NK-92 treated with Interleukin-12 subunit alpha and Interleukin-12 subunit beta, amount 100 ng/mL, for 24 hours (cell line): ENCODE measurements around the gene CCDC149.

ENCODE experiments used
- DNase-seq: peaks from one replicate; lab custom pipeline; 2025; lab: John Stamatoyannopoulos, UW

Gene CCDC149

DNA sequence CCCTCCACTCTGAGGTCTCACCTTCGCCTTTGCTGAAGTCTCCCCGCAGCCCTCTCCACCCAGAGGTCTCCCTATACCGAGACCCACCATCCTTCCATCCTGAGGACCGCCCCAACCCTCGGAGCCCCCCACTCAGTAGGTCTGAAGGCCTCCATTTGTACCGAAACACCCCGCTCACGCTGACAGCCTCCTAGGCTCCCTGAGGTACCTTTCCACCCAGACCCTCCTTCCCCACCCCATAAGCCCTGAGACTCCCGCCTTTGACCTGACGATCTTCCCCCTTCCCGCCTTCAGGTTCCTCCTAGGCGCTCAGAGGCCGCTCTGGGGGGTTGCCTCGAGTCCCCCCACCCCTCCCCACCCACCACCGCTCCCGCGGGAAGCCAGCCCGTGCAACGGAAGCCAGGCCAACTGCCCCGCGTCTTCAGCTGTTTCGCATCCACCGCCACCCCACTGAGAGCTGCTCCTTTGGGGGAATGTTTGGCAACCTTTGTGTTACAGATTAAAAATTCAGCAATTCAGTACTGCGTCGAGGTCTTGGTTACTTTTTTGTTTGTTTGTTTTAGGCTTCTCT lies 112.4 kb downstream of the CCDC149 start:
- DNase-seq: no peak

DNA sequence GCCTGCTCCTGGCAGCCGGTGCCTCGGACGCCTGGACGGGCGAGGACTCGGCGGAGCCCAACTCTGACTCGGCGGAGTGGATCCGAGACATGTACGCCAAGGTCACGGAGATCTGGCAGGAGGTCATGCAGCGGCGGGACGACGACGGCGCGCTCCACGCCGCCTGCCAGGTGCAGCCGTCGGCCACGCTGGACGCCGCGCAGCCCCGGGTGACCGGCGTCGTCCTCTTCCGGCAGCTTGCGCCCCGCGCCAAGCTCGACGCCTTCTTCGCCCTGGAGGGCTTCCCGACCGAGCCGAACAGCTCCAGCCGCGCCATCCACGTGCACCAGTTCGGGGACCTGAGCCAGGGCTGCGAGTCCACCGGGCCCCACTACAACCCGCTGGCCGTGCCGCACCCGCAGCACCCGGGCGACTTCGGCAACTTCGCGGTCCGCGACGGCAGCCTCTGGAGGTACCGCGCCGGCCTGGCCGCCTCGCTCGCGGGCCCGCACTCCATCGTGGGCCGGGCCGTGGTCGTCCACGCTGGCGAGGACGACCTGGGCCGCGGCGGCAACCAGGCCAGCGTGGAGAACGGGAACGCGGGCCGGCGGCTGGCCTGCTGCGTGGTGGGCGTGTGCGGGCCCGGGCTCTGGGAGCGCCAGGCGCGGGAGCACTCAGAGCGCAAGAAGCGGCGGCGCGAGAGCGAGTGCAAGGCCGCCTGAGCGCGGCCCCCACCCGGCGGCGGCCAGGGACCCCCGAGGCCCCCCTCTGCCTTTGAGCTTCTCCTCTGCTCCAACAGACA lies 113.1 kb downstream of the CCDC149 start:
- no peak for DNase-seq

DNA sequence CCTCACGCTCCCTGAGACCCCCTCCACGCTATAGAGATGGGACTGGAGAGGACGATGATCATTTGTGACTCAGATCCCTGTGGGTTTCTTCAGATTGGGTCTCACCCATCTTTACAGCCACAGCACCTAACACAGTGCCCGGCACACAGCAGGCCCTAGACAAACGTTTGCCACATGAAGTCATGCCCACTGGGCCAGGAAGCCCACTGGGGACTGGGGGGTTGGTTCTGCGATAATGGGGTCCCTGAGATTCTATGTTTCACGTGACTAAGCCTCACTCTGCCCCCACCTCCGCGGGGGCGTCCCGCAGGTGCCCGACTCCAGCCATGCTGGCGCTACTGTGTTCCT lies 113.7 kb downstream of the CCDC149 start:
- DNase-seq: no peak

DNA sequence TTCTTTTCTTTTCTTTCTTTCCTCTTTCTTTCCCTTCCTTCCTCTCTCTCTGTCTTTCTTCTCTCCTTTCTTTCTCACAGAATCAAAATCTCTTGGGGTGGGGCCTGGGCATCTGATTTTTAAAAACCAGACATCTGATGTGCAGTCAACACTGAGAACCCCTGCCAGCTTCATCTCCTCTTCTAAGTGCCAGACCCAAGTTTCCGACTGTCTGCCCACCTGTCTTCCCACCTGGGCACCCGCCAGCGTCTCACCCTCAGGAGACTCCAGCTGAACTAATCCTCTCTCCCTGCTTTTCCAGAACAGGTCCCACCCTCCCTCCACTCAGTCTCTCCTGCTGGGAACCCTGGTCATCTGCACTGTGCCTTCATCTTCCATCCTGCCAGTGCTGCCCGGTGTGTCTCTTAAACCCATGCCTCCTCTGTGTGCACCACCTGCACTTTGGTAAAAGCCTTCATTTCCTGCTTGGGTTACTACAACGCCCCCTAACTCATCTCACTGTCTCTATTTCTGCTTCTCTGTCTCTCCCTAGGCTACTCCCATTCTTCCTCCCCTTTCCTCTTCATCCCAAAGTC lies 114.7 kb downstream of the CCDC149 start:
- DNase-seq: no peak

DNA sequence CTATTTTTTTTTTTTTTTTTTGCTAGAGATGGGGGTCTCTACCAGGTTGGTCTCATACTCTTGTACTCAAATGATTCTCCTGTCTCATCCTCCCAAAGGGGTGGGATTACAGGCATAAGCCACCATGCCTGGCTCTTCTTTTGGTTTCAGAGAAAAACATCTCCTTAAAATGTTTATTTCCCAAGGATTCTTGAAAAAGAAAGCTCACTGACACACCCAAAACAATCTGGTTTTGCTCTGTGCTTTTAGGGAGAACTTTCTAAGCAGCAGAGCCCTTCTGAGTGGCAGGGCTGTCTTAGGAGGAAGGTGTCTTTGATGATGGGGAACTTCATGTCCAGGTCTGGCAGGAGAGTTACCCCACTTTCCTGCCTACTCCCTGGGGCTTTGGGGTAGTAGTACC lies 116.2 kb downstream of the CCDC149 start:
- DNase-seq: no peak

DNA sequence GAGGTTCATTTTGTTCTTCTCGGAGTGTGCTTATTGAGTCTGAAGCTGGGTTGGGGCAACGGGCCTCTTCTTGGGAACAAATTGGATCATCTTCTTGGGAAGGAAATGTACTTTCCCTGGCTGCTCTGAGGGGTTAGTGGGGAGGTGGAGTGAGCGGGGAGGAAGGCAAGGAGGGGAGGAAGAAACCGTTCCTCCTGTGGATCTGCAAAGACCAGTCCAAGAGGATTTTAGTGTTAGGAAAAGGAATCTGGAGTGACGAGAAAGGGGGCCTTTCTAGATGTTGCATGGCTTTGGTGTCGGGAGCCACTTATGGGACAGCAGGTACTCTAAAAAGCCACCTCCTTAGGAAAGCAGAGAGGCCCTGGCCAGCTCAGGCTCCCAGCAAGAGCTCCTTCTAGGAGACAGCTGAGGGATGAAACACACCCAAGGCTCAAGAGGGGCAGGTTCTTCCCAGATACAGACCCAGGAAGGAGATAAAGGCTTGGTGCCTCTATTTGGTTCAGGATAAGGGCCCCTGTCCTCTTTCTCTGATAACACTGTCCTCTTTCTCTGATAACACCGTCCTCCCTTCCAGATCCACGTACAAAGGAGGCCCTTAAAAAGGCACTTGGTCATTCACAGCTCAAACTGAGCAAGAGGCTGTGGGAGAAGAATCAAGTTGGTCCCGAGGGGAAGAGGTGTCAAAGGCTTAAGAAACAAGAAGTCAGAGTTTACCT lies 117.0 kb downstream of the CCDC149 start:
- no peak for DNase-seq

DNA sequence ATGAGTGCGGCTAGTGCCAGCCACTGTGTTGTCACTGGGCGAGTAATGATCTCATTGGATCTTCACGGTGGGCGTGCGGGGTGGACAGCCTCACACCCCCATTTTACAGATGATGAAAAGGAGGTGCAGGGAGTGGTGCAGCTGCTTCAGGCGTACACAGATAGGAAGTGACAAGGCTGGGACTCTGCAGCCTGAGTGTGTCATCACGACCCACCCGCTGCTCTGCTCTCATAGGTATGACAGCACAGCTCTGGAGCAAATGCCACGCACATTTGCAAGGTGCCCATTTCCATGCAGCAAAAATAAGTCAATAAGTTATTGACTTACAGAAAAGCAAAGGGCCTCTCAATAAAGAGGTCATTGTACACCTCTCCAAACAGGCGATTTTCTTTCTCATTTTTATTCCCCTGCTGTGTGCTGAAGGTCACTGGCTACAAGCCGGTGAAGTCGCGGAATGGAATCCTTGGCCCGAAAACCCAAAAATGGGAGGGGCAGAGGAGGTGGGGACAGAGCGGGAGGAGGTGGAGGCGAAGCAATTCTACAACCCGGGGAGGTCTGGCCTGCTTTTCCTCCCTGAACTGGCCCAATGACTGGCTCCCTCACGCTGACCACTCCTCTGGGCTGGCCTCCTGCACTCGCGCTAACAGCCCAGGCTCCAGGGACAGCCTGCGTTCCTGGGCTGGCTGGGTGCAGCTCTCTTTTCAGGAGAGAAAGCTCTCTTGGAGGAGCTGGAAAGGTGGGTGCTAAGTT lies 117.8 kb downstream of the CCDC149 start, which contains the start of gene SOD3:
SOD3 (plus strand) TSS at position 658 of the 750 bp plus-strand sequence. CDS start 3,949 bp downstream, outside the sequence.
- no peak for DNase-seq

DNA sequence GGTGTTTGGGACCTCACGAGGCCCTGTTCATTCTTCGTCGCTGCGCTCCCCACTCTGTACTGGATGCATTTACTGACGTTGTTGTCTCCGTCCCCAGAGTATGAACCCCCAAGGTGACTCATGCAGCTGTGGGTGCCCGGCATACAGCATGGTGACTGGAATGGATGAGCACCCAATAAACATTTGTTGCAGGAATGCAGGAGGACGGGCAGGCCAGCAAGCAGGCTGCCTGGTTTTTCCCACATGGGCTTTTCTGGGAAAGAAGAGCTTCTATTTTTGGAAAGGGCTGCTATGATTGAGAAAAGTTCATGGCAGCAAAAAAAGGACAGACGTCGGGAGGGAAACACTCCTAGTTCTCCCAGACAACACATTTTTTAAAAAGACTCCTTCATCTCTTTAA lies 118.4 kb downstream of the CCDC149 start:
- no peak for DNase-seq

DNA sequence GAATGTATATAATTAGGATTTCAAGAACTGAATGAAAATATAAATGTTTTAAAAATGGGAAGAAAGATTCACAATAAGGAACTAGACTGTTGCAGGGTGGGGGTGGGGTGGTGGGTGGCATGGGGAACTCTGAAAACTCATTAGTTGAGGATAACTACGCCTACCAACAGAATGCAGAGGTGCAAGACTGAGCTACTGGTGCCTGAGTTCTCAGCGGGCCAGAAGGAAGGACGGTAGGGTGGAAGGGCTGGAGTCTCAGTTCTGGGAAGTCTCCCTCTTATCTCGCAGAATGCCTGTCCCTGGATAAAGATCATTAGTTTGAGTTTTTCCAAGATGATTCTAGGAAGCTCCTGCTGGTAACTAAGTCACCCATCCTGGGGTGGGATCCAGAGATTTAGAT lies 118.8 kb downstream of the CCDC149 start:
- DNase-seq: no peak

DNA sequence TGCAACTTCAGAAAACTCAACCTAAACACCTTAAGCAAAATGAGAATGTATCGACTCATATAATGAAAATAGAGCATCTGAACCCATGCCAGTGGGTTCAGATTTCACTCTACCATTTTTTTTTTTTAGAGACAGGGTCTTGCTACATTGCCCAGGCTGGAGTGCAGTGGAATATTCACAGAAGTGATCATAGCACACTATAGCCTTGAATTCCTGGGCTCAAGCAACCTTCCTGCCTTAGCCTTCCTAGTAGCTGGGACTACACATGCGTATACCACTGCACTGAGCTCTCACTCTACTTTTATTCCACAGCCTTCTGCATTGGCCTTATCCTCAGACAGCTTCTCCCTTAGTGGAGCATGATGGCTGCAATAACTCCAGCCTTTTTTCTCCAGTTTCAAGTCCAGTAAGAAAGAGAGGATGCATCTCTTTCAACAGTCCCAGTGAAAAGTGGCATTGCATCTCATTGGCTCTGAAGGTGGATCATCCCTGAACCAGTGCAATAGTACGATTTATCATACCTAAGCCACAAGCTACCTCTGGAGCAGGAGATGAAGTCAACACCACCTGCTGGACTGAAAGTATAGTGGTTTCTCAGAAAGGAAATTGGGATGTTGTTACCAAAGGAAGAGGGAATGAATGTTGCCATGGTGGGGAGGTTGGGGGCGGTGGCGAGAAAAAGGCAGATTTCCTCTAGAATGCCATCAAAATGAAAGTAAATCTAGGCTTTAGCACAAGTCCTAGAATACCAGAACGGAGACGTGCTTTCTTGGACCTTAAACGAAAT lies 119.4 kb downstream of the CCDC149 start:
- no peak for DNase-seq

DNA sequence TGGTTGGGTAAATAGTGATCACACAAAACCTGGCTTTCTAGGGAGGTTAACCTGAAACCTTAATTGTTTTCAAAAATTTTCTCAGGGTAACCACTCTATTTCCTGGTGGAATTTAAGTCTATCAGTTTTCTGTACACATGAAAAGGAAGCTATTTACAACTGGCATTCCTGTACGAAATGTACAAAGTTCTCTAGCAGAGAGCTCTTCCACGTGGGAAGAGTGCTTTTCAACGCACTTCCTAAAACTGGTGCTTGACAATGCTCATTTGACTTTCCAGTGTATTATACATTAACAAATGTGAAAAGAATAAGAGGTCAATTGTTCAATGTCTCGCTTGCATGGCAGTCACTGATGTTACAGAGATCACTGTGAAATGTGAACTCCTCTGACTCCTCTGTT lies 120.3 kb downstream of the CCDC149 start:
- no peak for DNase-seq

DNA sequence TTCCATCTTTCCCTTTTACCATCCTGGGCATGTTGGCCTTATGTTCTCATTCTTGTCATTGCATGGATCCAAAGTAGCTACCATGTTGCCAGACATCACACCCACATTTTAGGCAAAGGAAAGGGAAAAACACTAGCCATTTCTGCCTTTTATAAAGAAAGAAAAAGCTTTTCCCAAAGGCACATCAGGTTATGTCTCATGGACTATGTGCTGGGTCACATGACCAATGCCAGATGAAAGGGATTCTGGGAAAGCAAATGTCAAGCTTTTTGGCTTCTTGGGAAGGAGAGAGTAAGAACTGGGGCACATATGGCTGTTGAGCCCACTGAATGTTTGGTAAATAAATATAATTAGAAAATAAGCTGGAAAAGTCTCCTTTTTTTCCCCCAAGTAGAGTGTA lies 121.8 kb downstream of the CCDC149 start:
- no peak for DNase-seq

DNA sequence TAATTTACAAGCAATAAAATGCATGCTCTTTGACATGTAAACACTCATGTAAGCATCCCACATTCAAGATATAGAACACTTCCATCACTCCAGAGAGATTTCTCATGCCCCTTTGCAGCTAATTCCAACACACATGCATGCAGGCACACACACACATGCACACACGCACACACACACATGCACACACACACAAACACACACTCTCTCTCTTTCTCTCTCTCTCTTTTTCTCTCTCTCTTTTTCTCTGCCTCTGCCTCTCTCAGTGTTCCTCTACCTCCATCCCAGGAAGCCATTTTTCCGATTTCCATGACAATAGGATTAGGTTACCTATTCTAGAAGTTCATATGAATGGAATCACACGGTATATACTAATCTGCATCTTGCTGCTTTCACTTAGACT lies 129.3 kb downstream of the CCDC149 start:
- no peak for DNase-seq

DNA sequence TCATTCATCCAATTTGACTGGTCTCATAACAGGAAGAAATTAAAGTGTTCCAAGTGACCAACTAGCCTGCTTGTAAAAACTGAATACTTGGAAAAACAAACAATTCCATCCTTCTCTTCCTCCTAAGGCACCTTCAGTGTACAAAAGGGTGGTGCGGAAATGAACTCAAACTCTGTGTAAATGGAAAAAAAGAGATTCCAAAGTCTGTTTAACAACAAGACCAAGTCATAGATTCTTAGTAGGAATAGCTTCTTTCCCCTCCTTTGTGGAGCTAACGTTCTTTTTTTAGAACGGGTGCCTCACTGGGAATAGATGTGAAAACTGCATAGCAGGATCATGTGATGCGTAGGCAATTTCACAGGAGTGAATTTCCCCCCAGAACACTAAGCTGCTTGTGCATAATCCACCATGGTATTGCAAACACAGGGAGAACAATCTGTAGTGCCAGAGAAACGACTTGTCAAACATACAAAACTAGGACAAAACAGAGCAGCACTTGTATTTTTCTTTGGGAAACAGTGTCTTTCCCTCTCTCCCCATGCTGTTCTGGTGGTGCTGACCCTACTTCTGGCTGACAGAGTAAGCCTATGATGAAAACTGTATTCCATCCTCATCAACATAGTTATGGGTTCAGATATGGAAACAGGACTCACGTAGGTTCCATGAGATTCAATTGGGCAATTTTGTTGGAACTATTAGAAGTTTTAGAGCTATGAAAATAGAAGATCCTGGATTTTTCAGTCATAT lies 130.7 kb downstream of the CCDC149 start:
- DNase-seq: no peak

DNA sequence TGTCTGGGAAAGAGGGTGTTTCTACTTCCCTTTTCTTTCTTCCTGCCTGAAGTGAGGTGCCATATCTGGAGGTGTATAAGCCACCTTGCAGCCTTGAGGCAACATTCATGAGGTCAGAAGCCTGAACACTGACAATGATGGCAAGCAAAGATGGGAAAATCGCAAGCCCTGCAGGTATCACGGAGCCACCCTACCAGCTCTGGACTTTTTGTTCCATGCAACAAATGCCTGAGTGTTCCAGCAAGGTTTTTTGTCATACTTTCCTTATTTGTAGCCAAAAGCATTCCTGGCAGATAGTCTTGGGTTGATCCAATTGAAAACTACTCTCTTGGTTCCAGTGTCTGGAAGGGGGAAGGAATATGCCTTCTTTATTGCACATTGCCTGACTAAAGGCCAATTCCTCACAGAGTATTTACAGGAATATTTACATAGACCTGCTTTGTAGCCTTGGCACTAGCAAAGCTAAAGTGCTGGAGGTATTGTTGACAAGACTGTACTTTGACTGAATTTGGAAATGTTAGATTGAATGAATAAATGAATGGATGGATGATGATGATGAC lies 131.8 kb downstream of the CCDC149 start:
- DNase-seq: no peak

DNA sequence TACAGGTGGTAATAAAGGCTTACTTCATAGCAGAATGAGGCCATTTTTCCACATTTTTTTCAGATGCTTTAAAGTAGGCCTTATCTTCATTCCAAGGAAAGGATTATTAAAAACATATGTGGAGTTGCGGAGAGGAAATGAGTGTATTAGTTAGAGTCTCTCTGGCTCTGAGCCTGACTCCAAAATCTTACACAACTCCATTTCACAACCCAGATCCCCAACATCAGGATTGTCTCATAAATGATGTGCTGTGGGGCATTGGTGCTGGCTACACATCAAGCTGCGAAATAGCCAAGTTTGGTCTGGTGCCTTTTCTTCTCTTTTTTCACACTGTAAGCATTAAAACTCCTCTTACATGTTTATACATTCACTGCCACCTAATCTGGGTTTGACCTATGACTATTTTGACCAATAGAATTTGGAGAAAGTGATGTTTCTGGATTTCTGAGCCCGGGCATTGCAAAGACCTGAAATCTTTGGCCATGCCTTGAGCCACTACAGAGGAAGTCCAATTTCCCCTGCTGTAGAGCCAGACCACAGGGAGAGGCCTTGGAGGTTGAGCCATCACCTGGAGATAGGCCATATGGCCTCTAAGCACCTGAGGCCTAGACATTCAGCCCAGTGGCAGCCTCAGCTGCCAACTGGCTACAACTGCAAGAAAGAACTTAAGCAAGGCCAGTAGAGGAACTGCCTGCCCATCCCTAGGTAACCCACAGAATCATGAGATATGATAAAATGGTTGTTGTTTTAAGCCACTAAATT lies 134.2 kb downstream of the CCDC149 start:
- DNase-seq: no peak

DNA sequence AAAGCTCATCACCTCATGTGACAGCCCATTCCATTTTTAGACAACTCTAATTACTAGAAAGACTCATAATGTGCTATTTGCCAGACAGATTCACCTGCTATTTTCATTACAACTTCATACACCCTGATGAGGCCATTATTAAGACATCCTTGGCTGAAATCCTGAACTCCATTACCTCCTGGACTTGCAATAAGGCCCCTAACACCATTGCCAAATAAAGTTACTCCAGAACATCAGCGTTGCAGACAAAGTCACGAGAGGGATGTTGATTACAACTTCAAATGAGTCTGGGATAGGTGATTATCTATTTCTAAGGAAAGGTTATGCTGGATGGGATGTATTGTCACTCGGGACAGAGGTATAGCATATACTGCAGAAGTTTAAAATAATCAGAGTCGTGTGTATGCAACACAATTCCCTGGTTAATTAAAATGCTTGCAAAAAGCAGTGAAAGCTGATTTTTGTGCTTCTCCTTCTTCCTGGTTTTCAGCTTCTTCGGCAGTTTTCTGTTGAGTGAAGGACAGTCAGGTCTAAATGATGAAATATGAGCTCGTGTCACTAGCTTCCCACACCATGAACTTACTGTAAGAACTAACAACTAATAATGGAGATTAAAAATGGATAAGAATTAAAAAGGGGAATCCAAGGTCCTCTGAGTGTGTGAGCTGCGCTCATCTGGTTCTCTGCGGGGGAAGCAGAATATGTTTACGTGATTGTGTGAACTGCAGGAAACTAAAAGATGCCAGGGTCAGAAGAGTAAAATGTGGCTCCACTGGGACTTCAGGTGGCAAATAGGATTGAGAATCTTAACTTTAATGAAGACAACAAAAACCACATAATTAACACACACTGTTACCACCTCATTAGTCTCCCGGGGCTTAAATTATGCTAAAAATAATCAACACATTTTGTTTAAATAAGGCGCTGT lies 135.0 kb downstream of the CCDC149 start:
- DNase-seq: no peak

DNA sequence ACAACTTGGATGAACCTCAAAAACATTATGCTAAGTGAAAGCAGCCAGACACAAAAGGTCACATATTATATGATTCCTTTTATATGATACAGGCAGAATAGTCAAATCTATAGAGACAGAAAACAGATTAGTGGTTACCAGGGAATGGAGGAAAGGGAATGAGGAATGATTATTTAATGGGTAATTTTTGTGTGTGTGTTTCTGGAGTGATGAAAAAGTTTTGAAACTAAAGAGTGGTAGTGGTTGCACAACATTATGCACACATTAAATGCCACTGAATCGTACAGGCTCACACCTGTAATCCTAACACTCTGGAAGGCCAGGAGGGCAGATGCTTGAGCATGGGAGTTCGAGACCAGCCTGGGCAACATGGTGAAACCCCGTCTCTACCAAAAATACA lies 137.1 kb downstream of the CCDC149 start:
- no peak for DNase-seq
